Transverse colon (tissue), 4 donors: ENCODE results near the gene MUC12.

ENCODE experiments used
- CTCF ChIP-seq, 5 experiments: fragments of 200-600 bp in 3 of 5; fragments of 450-650 bp in 2 of 5; sonication (generic) in 3 of 5; IDR thresholded peaks; 1 replicate in 2 of 5; 2 replicates in 3 of 5; pipeline ENCODE4 v1.5.1; 2016 to 2017; ENCODE audit warnings: antibody characterized with exemption in 5 of 5, inconsistent platforms in 3 of 5, mild to moderate bottlenecking in 2 of 5, moderate library complexity in 1 of 5
- POLR2AphosphoS5 ChIP-seq, 3 donors: sonication (generic); formaldehyde crosslinking; IDR thresholded peaks; one replicate each; pipeline ENCODE4 v1.6.1; 2016; ENCODE audit warnings: antibody characterized with exemption in 3 of 3

DNA sequence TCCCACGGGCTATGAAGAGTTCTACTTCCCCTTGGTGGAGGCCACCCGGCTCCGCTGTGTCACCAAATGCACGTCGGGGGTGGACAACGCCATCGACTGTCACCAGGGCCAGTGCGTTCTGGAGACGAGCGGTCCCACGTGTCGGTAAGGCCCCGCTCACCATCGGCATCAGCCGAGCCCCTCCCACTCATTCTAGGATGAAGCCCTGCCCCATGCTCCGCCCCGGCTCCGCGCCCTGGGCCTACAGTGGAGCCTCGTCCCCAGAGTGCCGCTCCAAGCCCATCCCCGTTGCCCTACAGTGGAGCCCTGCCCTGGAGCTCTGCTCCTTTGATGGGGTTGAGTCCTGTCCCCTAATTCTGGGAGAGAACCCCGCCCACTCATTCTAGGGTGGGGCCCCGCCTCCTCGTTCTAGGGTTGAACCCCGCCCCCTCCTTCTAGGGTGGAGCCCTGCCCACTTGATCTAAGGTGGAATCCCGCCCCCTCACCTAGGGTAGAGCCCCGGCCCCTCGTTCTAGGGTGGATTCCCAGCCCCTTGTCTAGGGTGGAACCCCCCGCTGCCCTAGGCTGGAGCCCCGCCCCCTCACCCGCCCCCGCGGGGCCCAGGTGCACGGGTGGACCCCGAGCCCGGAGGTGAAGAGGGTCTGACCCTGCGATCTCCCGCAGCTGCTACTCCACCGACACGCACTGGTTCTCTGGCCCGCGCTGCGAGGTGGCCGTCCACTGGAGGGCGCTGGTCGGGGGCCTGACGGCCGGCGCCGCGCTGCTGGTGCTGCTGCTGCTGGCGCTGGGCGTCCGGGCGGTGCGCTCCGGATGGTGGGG lies 3.4 kb upstream of the MUC12 start:
- TF ChIP-seq POLR2AphosphoS5 (IDR thresholded peaks at IDR 0.05) = peak in 2 of 3 donors; percentile 72 to 84
- peak; percentile 57 to 93 (median 80) for TF ChIP-seq CTCF (IDR thresholded peaks at IDR 0.05)
